Caco-2 (cell line): Measurements from ENCODE around the gene PCAT7. TPM values are rescaled to one million over a fixed set of nuclear protein-coding genes. Genes with fewer than 3 reads are reported as not detected.

Experiments used
- BruUV-seq: library from RNA; stranded (reverse); fragments of 400-500 nt; replicated peaks from 2 replicates; lab custom pipeline; 2021; lab: Mats Ljungman, UMichigan
- CTCF ChIA-PET: fragments of 300-600 bp; sonication (Branson Sonifier 250); formaldehyde crosslinking; loops from one replicate; lab custom pipeline; 2022; ENCODE audit warnings: antibody characterized with exemption; lab: Charles Lee
- POLR2A ChIA-PET: fragments of 300-600 bp; sonication (Branson Sonifier 250); formaldehyde crosslinking; loops from one replicate; lab custom pipeline; 2022; ENCODE audit warnings: antibody characterized with exemption; lab: Charles Lee
- DNase-seq, 2 experiments: peaks; one replicate each; pipeline versions ENCODE4 v3.0.0 to v3.0.0-alpha.2; 2020 to 2022
- H3K27me3 ChIP-seq: replicated peaks from 2 replicates; pipeline ENCODE4 v1.6.0; 2011; ENCODE audit warnings: low read length; ENCODE audit not compliant: control insufficient read depth, insufficient read depth
- H3K36me3 ChIP-seq: 2 replicates; pipeline ENCODE4 v1.5.1; 2011; ENCODE audit warnings: low read length; ENCODE audit not compliant: control insufficient read depth, insufficient read depth
- H3K4me1 ChIP-seq: fragments of 250-450 bp; sonication (Bioruptor Pico); 2 replicates; pipeline ENCODE4 v1.5.1; 2020; ENCODE audit warnings: mild to moderate bottlenecking
- H3K4me3 ChIP-seq: 2 replicates; pipeline ENCODE4 v1.5.1; 2011; ENCODE audit warnings: low read depth, mild to moderate bottlenecking, control low read depth, low read length
- H3K9me3 ChIP-seq: fragments of 250-450 bp; sonication (Bioruptor Pico); 2 replicates; pipeline ENCODE4 v1.5.1; 2020; ENCODE audit warnings: mild to moderate bottlenecking, moderate library complexity
- H3K27ac Mint-ChIP-seq: one replicate; pipeline ENCODE4 v1.8.0; 2022; ENCODE audit warnings: mixed read lengths; ENCODE audit not compliant: unreplicated experiment
- H3K27me3 Mint-ChIP-seq: one replicate; pipeline ENCODE4 v1.8.0; 2022; ENCODE audit warnings: mixed read lengths; ENCODE audit not compliant: insufficient read depth, unreplicated experiment
- H3K36me3 Mint-ChIP-seq: one replicate; pipeline ENCODE4 v1.8.0; 2022; ENCODE audit warnings: mild to moderate bottlenecking, mixed read lengths; ENCODE audit not compliant: insufficient read depth, unreplicated experiment
- H3K4me1 Mint-ChIP-seq: one replicate; pipeline ENCODE4 v1.8.0; 2022; ENCODE audit warnings: low read depth, mixed read lengths; ENCODE audit not compliant: unreplicated experiment
- H3K4me3 Mint-ChIP-seq: one replicate; pipeline ENCODE4 v1.8.0; 2022; ENCODE audit warnings: mild to moderate bottlenecking, moderate library complexity, mixed read lengths; ENCODE audit not compliant: unreplicated experiment
- H3K9me3 Mint-ChIP-seq: one replicate; pipeline ENCODE4 v1.8.0; 2022; ENCODE audit warnings: mixed read lengths; ENCODE audit not compliant: unreplicated experiment
- intact Hi-C: fragments of 100-400 bp; cut with micrococcal nuclease; formaldehyde crosslinking; loops from one replicate; pipeline ENCODE4 v1.10.0; 2022; ENCODE audit not compliant: unreplicated experiment
- total RNA-seq: library from RNA; stranded (reverse); gene quantifications from 2 replicates; pipeline ENCODE4 v1.2.3, GENCODE V29; 2022
- TF ChIP-seq, protein P1 (sequence below), 2 experiments: fragments of 200-600 bp in 1 of 2; IDR thresholded peaks; 1 replicate in 1 of 2; 2 replicates in 1 of 2; pipeline versions ENCODE4 v1.5.1 to v1.8.0; 2011 to 2022; ENCODE audit warnings: antibody characterized with exemption in 1 of 2, control low read depth in 1 of 2, inconsistent platforms in 1 of 2, low read depth in 1 of 2, low read length in 1 of 2, mild to moderate bottlenecking in 1 of 2, moderate library complexity in 1 of 2; ENCODE audit not compliant: insufficient read depth in 1 of 2, severe bottlenecking in 1 of 2, unreplicated experiment in 1 of 2

Gene PCAT7
- total RNA-seq, 1 experiment from 2014 or later: 10.4 TPM

DNA sequence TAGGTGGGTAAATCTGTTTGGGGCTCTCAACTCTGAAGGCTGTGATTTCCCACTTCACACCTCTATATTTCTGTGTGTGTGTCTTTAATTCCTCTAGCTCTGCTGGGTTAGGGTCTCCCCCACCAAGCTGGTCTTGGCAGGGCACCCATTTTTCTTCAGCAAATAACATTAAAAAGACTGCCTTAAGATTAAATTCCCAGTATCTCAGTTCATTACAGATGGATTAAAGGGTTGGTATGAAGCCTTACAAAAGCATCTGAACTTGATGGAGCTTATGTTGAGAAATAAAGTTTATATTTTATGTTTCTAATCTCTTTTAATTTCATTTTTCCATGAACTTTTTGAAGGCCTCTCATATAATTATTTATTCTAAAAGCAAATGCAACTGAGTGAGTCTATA is 11.7 kb downstream of the PCAT7 start:
- no peaks in the 10 kb centered on the region for H3K9me3 ChIP-seq
- POLR2A ChIA-PET: no interaction called here
- CTCF ChIA-PET: no interaction called here
- DNase-seq: no peak
- H3K4me1 ChIP-seq: no peaks in the 10 kb centered on the region
- H3K9me3 Mint-ChIP-seq: no peaks in the 10 kb centered on the region
- H3K4me1 Mint-ChIP-seq: no peaks in the 10 kb centered on the region
- H3K36me3 ChIP-seq: no peaks in the 10 kb centered on the region
- peaks cover 12% of the 10 kb centered on the region for H3K36me3 Mint-ChIP-seq
- no TSS peak for BruUV-seq
- H3K27me3 ChIP-seq: no peaks in the 10 kb centered on the region
- H3K4me3 Mint-ChIP-seq: no peak overlapping the region
- no peak overlapping the region for H3K4me3 ChIP-seq
- intact Hi-C loops: no loop called here
- H3K27ac Mint-ChIP-seq: no peak overlapping the region
- TF ChIP-seq, protein P1, sequence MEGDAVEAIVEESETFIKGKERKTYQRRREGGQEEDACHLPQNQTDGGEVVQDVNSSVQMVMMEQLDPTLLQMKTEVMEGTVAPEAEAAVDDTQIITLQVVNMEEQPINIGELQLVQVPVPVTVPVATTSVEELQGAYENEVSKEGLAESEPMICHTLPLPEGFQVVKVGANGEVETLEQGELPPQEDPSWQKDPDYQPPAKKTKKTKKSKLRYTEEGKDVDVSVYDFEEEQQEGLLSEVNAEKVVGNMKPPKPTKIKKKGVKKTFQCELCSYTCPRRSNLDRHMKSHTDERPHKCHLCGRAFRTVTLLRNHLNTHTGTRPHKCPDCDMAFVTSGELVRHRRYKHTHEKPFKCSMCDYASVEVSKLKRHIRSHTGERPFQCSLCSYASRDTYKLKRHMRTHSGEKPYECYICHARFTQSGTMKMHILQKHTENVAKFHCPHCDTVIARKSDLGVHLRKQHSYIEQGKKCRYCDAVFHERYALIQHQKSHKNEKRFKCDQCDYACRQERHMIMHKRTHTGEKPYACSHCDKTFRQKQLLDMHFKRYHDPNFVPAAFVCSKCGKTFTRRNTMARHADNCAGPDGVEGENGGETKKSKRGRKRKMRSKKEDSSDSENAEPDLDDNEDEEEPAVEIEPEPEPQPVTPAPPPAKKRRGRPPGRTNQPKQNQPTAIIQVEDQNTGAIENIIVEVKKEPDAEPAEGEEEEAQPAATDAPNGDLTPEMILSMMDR (IDR thresholded peaks at IDR 0.05; ENCODE audit: insufficient read depth in 1 of 2, low read depth in 1 of 2, low read length in 1 of 2, severe bottlenecking in 1 of 2, unreplicated experiment in 1 of 2): no peak
- H3K27me3 Mint-ChIP-seq: no peaks in the 10 kb centered on the region

DNA sequence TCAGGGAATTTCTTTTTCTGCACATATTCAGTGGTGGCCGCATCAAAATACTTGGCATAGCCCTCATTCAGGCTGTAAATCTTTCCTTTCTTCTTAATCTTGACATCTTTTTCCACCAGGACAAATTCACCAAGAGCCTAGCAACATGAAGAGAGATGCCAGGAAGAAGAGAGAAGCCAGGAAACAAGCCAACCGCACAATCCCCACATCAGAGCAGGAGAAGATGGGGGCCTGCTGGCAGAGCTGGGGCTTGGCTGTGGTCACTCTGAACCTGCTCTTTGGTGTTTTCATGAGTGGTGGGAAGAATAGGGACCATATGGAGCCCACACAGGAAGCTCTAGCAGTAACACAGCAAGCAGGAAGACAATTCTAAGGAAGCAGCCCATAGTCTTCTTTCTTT is 12.4 kb downstream of the PCAT7 start:
- H3K27ac Mint-ChIP-seq: no peak overlapping the region
- intact Hi-C loops: no loop called here
- BruUV-seq: no TSS peak
- Histone ChIP-seq H3K4me3 (no peak overlapping the region), H3K36me3 (no peaks in the 10 kb centered on the region), H3K27me3 (no peaks in the 10 kb centered on the region), H3K9me3 (no peaks in the 10 kb centered on the region), H3K4me1 (no peaks in the 10 kb centered on the region)
- H3K27me3 Mint-ChIP-seq: peaks cover 3% of the 10 kb centered on the region
- no peak overlapping the region for H3K4me3 Mint-ChIP-seq
- no peaks in the 10 kb centered on the region for H3K4me1 Mint-ChIP-seq
- POLR2A ChIA-PET: no interaction called here
- CTCF ChIA-PET: no interaction called here
- no peak for DNase-seq
- H3K36me3 Mint-ChIP-seq: peaks cover 11% of the 10 kb centered on the region
- no peaks in the 10 kb centered on the region for H3K9me3 Mint-ChIP-seq
- TF ChIP-seq, protein P1 (IDR thresholded peaks at IDR 0.05; ENCODE audit: insufficient read depth in 1 of 2, low read depth in 1 of 2, low read length in 1 of 2, severe bottlenecking in 1 of 2, unreplicated experiment in 1 of 2): no peak

DNA sequence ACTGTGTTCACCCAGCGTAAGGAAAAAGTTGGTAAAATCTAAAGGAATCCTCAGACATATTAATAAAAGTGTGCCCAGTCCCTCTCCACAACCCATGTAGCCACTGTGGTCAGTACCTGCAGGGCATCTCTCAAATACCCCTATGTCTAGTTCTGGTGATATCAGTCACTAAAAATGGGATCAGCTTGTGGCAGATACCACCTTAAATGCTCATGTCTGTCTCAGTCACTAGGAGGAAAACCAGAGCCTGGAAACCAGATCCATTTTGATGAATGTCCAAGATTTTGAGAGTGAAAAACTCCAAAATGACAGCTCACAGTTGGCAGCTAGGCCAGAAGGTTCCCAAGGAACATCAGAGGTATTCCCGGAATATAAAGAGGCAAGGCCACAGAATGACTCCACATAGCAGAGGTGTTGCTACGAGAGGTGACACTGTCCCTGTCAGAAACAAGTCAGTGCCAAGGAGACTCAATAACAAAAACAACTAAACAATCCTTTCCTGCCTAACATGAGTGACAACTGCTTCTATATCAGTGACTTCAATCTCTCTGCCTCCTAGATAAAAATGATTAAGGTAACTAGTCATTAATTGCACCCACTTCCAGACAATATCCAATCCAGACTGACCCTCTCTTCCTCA is 13.5 kb downstream of the PCAT7 start:
- Histone ChIP-seq H3K9me3 (no peaks in the 10 kb centered on the region), H3K36me3 (no peaks in the 10 kb centered on the region), H3K4me1 (no peaks in the 10 kb centered on the region), H3K4me3 (no peak overlapping the region), H3K27me3 (no peaks in the 10 kb centered on the region)
- intact Hi-C loops: no loop called here
- TF ChIP-seq, protein P1 (IDR thresholded peaks at IDR 0.05; ENCODE audit: insufficient read depth in 1 of 2, low read depth in 1 of 2, low read length in 1 of 2, severe bottlenecking in 1 of 2, unreplicated experiment in 1 of 2): no peak
- Mint-ChIP-seq H3K4me1 (no peaks in the 10 kb centered on the region), H3K27ac (no peak overlapping the region), H3K9me3 (no peaks in the 10 kb centered on the region), H3K27me3 (peaks cover 9% of the 10 kb centered on the region), H3K36me3 (peaks cover 10% of the 10 kb centered on the region), H3K4me3 (no peak overlapping the region)
- DNase-seq: no peak
- no TSS peak for BruUV-seq
- ChIA-PET CTCF (no interaction called here), POLR2A (no interaction called here)
